WERI-Rb-1 (cell line): ENCODE data around the gene PNMA8C.

ENCODE experiments used
- DNase-seq: peaks from one replicate; pipeline ENCODE4 v3.0.0-alpha.2; 2020
- H3K27ac ChIP-seq: fragments of 250-450 bp; sonication (Bioruptor Pico); 2 replicates; pipeline ENCODE4 v1.5.1; 2020; ENCODE audit warnings: mild to moderate bottlenecking, moderate library complexity
- H3K27me3 ChIP-seq: fragments of 250-450 bp; sonication (Bioruptor Pico); 2 replicates; pipeline ENCODE4 v1.5.1; 2021; ENCODE audit warnings: mild to moderate bottlenecking, low read depth, moderate library complexity; ENCODE audit not compliant: insufficient read depth, severe bottlenecking
- H3K36me3 ChIP-seq: fragments of 250-450 bp; sonication (Bioruptor Pico); 2 replicates; pipeline ENCODE4 v1.5.1; 2020; ENCODE audit warnings: mild to moderate bottlenecking, moderate library complexity
- H3K4me3 ChIP-seq: 2 replicates; pipeline ENCODE4 v1.5.1; 2011; ENCODE audit warnings: low read depth, mild to moderate bottlenecking, control low read depth, low read length
- H3K9me3 ChIP-seq: fragments of 250-450 bp; sonication (Bioruptor Pico); 2 replicates; pipeline ENCODE4 v1.5.1; 2021; ENCODE audit warnings: mild to moderate bottlenecking, moderate library complexity; ENCODE audit not compliant: severe bottlenecking
- TF ChIP-seq, protein P1 (sequence below): IDR thresholded peaks from 2 replicates; pipeline ENCODE4 v1.5.1; 2011; ENCODE audit warnings: low read depth, mild to moderate bottlenecking, control low read depth, inconsistent platforms, low read length

The PNMA8C gene

DNA sequence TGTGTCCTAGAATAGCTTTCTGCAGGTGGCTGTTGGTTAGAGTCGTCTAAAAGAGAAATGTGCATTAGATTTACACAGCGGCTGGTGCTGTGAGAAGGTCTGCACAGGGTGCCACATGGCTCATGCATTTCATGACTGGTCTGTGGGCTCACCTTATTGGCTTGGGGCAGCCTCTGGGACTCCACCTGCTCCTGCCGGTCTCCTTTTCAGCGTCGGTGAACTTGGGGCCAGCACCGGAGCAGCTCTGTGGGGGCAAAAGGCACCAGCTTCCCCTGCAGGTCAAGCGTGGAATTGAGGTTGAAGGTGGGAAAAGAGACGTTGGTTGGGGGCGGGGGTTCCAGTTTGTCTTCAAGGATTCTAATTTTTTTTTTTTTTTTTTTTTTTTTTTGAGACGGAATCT is 3.1 kb upstream of the PNMA8C start:
- TF ChIP-seq, protein P1, sequence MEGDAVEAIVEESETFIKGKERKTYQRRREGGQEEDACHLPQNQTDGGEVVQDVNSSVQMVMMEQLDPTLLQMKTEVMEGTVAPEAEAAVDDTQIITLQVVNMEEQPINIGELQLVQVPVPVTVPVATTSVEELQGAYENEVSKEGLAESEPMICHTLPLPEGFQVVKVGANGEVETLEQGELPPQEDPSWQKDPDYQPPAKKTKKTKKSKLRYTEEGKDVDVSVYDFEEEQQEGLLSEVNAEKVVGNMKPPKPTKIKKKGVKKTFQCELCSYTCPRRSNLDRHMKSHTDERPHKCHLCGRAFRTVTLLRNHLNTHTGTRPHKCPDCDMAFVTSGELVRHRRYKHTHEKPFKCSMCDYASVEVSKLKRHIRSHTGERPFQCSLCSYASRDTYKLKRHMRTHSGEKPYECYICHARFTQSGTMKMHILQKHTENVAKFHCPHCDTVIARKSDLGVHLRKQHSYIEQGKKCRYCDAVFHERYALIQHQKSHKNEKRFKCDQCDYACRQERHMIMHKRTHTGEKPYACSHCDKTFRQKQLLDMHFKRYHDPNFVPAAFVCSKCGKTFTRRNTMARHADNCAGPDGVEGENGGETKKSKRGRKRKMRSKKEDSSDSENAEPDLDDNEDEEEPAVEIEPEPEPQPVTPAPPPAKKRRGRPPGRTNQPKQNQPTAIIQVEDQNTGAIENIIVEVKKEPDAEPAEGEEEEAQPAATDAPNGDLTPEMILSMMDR: peak; percentile 36
- Histone ChIP-seq H3K27me3 (no peaks in the 10 kb centered on the region), H3K9me3 (no peaks in the 10 kb centered on the region), H3K27ac (no peak overlapping the region), H3K36me3 (no peaks in the 10 kb centered on the region), H3K4me3 (no peak overlapping the region)
- DNase-seq: no peak

DNA sequence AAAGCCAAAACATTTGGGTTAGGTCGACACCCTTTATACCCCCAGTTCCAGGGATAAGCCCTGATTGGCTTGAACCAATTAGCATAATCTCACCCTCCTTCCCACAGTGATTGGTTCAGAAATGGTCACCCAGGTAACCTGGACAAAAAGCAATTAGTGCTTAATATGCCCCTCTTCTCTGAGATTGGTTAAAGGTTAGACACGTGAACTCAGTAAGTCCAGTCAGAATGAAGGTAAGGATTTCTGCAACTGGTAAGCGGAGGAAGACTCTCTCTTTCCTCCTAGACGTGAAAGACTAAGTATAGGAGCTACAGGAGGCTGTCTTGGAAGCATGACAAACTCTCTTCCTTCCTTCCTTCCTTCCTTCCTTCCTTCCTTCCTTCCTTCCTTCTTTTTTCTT is 1.3 kb upstream of the PNMA8C start:
- H3K27me3 ChIP-seq: no peaks in the 10 kb centered on the region
- no peak for DNase-seq
- H3K4me3 ChIP-seq: no peak overlapping the region
- H3K36me3 ChIP-seq: no peaks in the 10 kb centered on the region
- TF ChIP-seq, protein P1: no peak
- no peaks in the 10 kb centered on the region for H3K9me3 ChIP-seq
- no peak overlapping the region for H3K27ac ChIP-seq

DNA sequence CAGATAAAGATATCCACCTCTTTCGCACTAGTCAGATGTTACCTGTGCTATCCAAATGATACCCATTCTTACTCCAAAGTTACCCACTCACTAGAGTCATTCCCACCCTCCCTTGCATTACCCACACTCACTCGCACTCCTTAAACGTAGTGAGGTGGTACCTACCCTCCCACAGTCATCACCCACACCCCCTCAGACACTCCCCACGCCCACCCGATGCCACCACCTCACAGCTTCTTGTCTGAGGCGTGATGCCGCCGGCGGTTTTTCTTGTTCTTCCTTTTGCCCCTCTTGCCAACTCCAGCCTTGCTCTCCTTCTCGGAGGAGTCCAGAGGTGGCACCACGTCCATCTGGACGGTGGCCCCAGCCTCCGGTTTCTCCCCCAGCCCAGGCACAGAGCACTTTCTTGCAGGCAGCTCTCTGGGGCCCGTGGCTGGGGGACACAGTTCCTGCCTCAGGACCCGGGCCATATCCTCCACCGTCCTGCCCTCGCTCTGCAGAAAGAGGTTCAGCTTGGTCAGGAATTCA is 1.2 kb downstream of the PNMA8C start:
- Histone ChIP-seq H3K27me3 (no peaks in the 10 kb centered on the region), H3K4me3 (no peak overlapping the region), H3K9me3 (no peaks in the 10 kb centered on the region), H3K36me3 (no peaks in the 10 kb centered on the region), H3K27ac (no peak overlapping the region)
- no peak for DNase-seq
- TF ChIP-seq, protein P1: no peak

DNA sequence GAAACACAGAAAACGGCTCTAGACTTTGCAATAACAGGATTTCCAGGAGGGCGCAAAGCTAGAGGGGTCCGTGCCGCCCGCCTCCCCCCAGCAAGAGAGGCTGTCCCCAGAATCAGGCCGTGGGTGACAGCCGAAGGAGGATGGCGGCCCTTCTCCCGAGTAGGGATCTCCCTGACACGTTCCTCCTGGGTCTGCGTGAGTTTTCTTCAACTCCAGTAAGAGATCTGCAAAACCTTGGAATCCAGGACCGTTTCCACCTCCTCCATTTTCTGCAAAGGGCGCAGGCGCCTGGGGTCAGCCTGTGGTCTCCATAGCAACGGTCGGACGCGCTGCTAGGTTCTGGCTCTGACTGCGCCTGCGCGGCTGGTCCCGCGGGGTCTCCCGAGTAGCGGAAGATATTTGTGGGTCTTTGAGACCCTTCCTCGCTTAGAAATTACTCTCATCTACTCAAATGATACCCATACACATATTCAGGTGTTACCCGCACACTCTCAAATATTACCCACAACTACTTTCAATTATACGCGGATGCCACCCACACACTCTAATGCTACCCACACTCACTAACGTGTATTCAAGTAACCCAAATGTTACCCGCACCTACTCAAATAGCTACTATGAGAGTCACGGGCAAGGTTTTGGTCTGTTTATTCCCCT is 2.1 kb downstream of the PNMA8C start:
- peak; percentile 87 for DNase-seq
- peak overlapping the region; percentile 67 for H3K4me3 ChIP-seq
- H3K27ac ChIP-seq: peak overlapping the region; percentile 52

DNA sequence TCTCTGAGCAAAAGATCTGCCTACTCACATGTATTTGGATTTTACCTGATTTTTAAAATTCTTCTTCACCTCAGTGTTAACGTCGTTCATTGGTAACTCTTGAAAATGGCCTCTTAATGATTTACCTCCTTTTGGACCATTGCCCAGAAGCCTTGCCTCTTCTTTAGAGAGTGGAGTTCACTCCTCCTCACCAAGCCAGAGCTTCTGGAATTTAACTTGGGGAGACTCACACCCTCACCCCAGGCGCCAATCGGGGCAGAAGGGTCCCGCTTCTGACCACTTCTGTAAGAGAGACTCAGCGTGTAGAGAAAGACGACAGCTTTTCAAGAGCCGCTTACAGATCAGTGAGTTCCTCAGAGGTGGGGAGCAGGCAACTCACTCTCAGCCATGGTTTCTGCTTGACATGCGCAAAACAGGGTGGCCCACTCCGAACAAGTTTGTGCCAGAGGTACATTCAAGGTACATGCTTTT is 2.7 kb downstream of the PNMA8C start:
- H3K27ac ChIP-seq: peak overlapping the region; percentile 52
- H3K27me3 ChIP-seq: no peaks in the 10 kb centered on the region
- TF ChIP-seq, protein P1: no peak
- no peaks in the 10 kb centered on the region for H3K9me3 ChIP-seq
- H3K36me3 ChIP-seq: no peaks in the 10 kb centered on the region
- peak overlapping the region; percentile 67 for H3K4me3 ChIP-seq
- peak; percentile 39 for DNase-seq

More for the DNA sequence above, 2.1 kb downstream of the PNMA8C start:
- Histone ChIP-seq H3K9me3 (no peaks in the 10 kb centered on the region), H3K27me3 (no peaks in the 10 kb centered on the region), H3K36me3 (no peaks in the 10 kb centered on the region)
- TF ChIP-seq, protein P1: no peak
